ENCODE measurements around the gene KDM5C. TPM values are rescaled to one million over a fixed set of nuclear protein-coding genes. Genes with fewer than 3 reads are reported as not detected.

The KDM5C gene
- total RNA-seq, 1 experiment from 2014 or later = 142 TPM

GRCh38 chrX:53186351-53186750 lies 38.7 kb downstream of the KDM5C start:
- no peaks in the 10 kb centered on the region for H3K9me2 ChIP-seq (ENCODE audit: insufficient read depth)
- no peak overlapping the region for H3K4me2 ChIP-seq
- H3K36me3 ChIP-seq (ENCODE audit: low read depth) = no peaks in the 10 kb centered on the region
- H4K20me1 ChIP-seq (ENCODE audit: insufficient read depth) = no peaks in the 10 kb centered on the region
- no peaks in the 10 kb centered on the region for H3K27me3 ChIP-seq (ENCODE audit: insufficient read depth, low read depth)
- H3K4me1 ChIP-seq (replicated peaks; ENCODE audit: insufficient read depth) = no peaks in the 10 kb centered on the region
- ChIA-PET CTCF (no interaction called here), POLR2A (ENCODE audit: unreplicated experiment) (no interaction called here)
- H2AFZ ChIP-seq = no peak overlapping the region
- H3F3A ChIP-seq (ENCODE audit: insufficient read depth, low read depth) = no peaks in the 10 kb centered on the region
- intact Hi-C loops (cut with micrococcal nuclease; ENCODE audit: unreplicated experiment) = no loop called here
- H3K79me2 ChIP-seq (ENCODE audit: low read depth) = no peaks in the 10 kb centered on the region
- TF ChIP-seq CTCF (conservative IDR thresholded peaks at IDR 0.05) (no peak), EZH2 (IDR thresholded peaks at IDR 0.05; ENCODE audit: low read depth) (no peak)
- peak; percentile 33 to 48 for DNase-seq
- no peak overlapping the region for H3K4me3 ChIP-seq
- no peaks in the 10 kb centered on the region for H3K9me3 ChIP-seq (ENCODE audit: insufficient read depth, low read depth)
- no peak overlapping the region for H3K27ac ChIP-seq
- BruUV-seq (replicated peaks) = no TSS peak

GRCh38 chrX:53184836-53185235 lies 40.2 kb downstream of the KDM5C start:
- Histone ChIP-seq H3K9me2 (ENCODE audit: insufficient read depth) (no peaks in the 10 kb centered on the region), H3K4me3 (no peak overlapping the region), H3K79me2 (ENCODE audit: low read depth) (no peaks in the 10 kb centered on the region), H3K27me3 (ENCODE audit: insufficient read depth, low read depth) (no peaks in the 10 kb centered on the region), H4K20me1 (ENCODE audit: insufficient read depth) (no peaks in the 10 kb centered on the region), H3K9me3 (ENCODE audit: insufficient read depth, low read depth) (no peaks in the 10 kb centered on the region), H3F3A (ENCODE audit: insufficient read depth, low read depth) (no peaks in the 10 kb centered on the region), H3K36me3 (ENCODE audit: low read depth) (no peaks in the 10 kb centered on the region), H3K4me2 (no peak overlapping the region), H2AFZ (no peak overlapping the region), H3K27ac (no peak overlapping the region), H3K4me1 (replicated peaks; ENCODE audit: insufficient read depth) (no peaks in the 10 kb centered on the region)
- TF ChIP-seq CTCF (conservative IDR thresholded peaks at IDR 0.05) (no peak), EZH2 (IDR thresholded peaks at IDR 0.05; ENCODE audit: low read depth) (no peak)
- intact Hi-C loops (cut with micrococcal nuclease; ENCODE audit: unreplicated experiment) = no loop called here
- no peak for DNase-seq
- no TSS peak for BruUV-seq (replicated peaks)
- ChIA-PET CTCF (no interaction called here), POLR2A (ENCODE audit: unreplicated experiment) (no interaction called here)

- intact Hi-C loops (cut with micrococcal nuclease; ENCODE audit: unreplicated experiment) = no loop called here
Measured at GRCh38 chrX:53171356-53171755, 53.7 kb downstream of the KDM5C start.

More at GRCh38 chrX:53171356-53171755, 53.7 kb downstream of the KDM5C start:
- no peak for DNase-seq
- no peak for TF ChIP-seq EZH2 (IDR thresholded peaks at IDR 0.05; ENCODE audit: low read depth)
- no peak for TF ChIP-seq CTCF (conservative IDR thresholded peaks at IDR 0.05)
- Histone ChIP-seq H4K20me1 (ENCODE audit: insufficient read depth) (no peaks in the 10 kb centered on the region), H3F3A (ENCODE audit: insufficient read depth, low read depth) (no peaks in the 10 kb centered on the region), H3K9me3 (ENCODE audit: insufficient read depth, low read depth) (no peaks in the 10 kb centered on the region), H3K79me2 (ENCODE audit: low read depth) (no peaks in the 10 kb centered on the region), H3K36me3 (ENCODE audit: low read depth) (no peaks in the 10 kb centered on the region), H3K27me3 (ENCODE audit: insufficient read depth, low read depth) (no peaks in the 10 kb centered on the region), H3K9me2 (ENCODE audit: insufficient read depth) (no peaks in the 10 kb centered on the region), H2AFZ (no peak overlapping the region), H3K4me3 (no peak overlapping the region), H3K27ac (no peak overlapping the region), H3K4me1 (replicated peaks; ENCODE audit: insufficient read depth) (no peaks in the 10 kb centered on the region), H3K4me2 (no peak overlapping the region)
- POLR2A ChIA-PET (ENCODE audit: unreplicated experiment) = no interaction called here
- CTCF ChIA-PET = no interaction called here
- BruUV-seq (replicated peaks) = no TSS peak
